T47D (cell line): ENCODE data around the gene ZNF746.
"Not testable (repeated sequence)": the region's sequence is repeated elsewhere in the genome, so short reads cannot be mapped to it uniquely, and the experiment has no call there.

Experiments
- DNase-seq, 2 experiments: peaks; one replicate each; pipeline versions ENCODE4 v3.0.0 to v3.0.0-alpha.2; 2011 to 2012; ENCODE audit warnings: low read depth in 1 of 2, low spot score in 1 of 2
- JUND ChIP-seq: IDR thresholded peaks from 2 replicates; pipeline ENCODE4 v1.6.1; 2012; ENCODE audit warnings: low read depth
- in situ Hi-C: cut with HindIII; loops from 2 replicates; pipeline ENCODE4 v1.10.0; 2016; ENCODE audit warnings: low sequenced_read_pairs, low pct_unique_long_range_greater_than_20kb

Gene ZNF746

GRCh38 chr7:149500910-149501309 lies 3.3 kb upstream of the ZNF746 start:
- no peak for TF ChIP-seq JUND
- in situ Hi-C loops: no loop called here
- no peak for DNase-seq

GRCh38 chr7:149500201-149500600 lies 2.6 kb upstream of the ZNF746 start:
- no peak for DNase-seq
- in situ Hi-C loops: no loop called here

GRCh38 chr7:149498811-149499210 lies 1.2 kb upstream of the ZNF746 start:
- DNase-seq: no peak
- no peak for TF ChIP-seq JUND
- in situ Hi-C loops: no loop called here

More at GRCh38 chr7:149500201-149500600, 2.6 kb upstream of the ZNF746 start:
- no peak for TF ChIP-seq JUND

GRCh38 chr7:149496642-149497391 lies 792 bp downstream of the ZNF746 start:
- no peak for TF ChIP-seq JUND
- DNase-seq: peak in 1 of 2 experiments; percentile 31

GRCh38 chr7:149495785-149496641 lies 1.6 kb downstream of the ZNF746 start:
- no peak for DNase-seq
- in situ Hi-C loops: no loop called here
- TF ChIP-seq JUND: no peak

More at GRCh38 chr7:149496642-149497391, 792 bp downstream of the ZNF746 start:
- in situ Hi-C loops: no loop called here

GRCh38 chr7:149494738-149495368 lies 2.8 kb downstream of the ZNF746 start:
- no peak for TF ChIP-seq JUND
- DNase-seq: no peak
- in situ Hi-C loops: no loop called here

GRCh38 chr7:149493975-149494374 lies 3.6 kb downstream of the ZNF746 start:
- in situ Hi-C loops, DNase-seq: not testable (repeated sequence)

- no peak for DNase-seq
- in situ Hi-C loops: no loop called here
- no peak for TF ChIP-seq JUND
Measured at GRCh38 chr7:149493366-149493765, 4.2 kb downstream of the ZNF746 start.

- in situ Hi-C loops: no loop called here
- TF ChIP-seq JUND: no peak
- no peak for DNase-seq
Measured at GRCh38 chr7:149490083-149490760, 7.4 kb downstream of the ZNF746 start.

- no peak for TF ChIP-seq JUND
- in situ Hi-C loops: no loop called here
- peak in 1 of 2 experiments; percentile 35 for DNase-seq
Measured at GRCh38 chr7:149489391-149490024, 8.1 kb downstream of the ZNF746 start.

GRCh38 chr7:149479568-149479967 lies 18.0 kb downstream of the ZNF746 start:
- no peak for TF ChIP-seq JUND
- no peak for DNase-seq
- in situ Hi-C loops: no loop called here

- in situ Hi-C loops: no loop called here
- no peak for DNase-seq
- no peak for TF ChIP-seq JUND
Measured at GRCh38 chr7:149478754-149479153, 18.9 kb downstream of the ZNF746 start.
